Retina (tissue), 1 donor: ENCODE data around the gene BTBD19.
A peak's percentile ranks its signal among the peaks of the same experiment; 100 is the strongest.
"Not testable (repeated sequence)": the region's sequence is repeated elsewhere in the genome, so short reads cannot be mapped to it uniquely, and the experiment has no call there.

Source experiments
- DNase-seq: peaks from one replicate; pipeline ENCODE4 v3.0.0-alpha.2; 2016

BTBD19 gene

GRCh38 chr1:44788120-44788860, 20.0 kb upstream of the BTBD19 start, which contains the start of gene BEST4:
BEST4 (minus strand) TSS chr1:44788170; CDS start chr1:44787705, 465 bp downstream.
- DNase-seq: no peak

- DNase-seq: no peak
Measured at GRCh38 chr1:44790968-44791801, 17.1 kb upstream of the BTBD19 start.

GRCh38 chr1:44792736-44793502, 15.4 kb upstream of the BTBD19 start:
- DNase-seq: no peak

GRCh38 chr1:44797886-44798285, 10.4 kb upstream of the BTBD19 start:
- not testable (repeated sequence) for DNase-seq

GRCh38 chr1:44798481-44799365, 9.6 kb upstream of the BTBD19 start:
- DNase-seq: no peak

GRCh38 chr1:44799770-44800584, 8.3 kb upstream of the BTBD19 start, which contains the start of gene PLK3:
PLK3 (plus strand) TSS chr1:44800377; CDS start chr1:44800464, 87 bp downstream.
- peak; percentile 100 for DNase-seq

- no peak for DNase-seq
Measured at GRCh38 chr1:44801491-44802305, 6.6 kb upstream of the BTBD19 start.

GRCh38 chr1:44802306-44803061, 5.8 kb upstream of the BTBD19 start:
- peak; percentile 80 for DNase-seq

- DNase-seq: no peak
Measured at GRCh38 chr1:44803062-44803311, 5.3 kb upstream of the BTBD19 start.

GRCh38 chr1:44803312-44804095, 4.8 kb upstream of the BTBD19 start:
- DNase-seq: no peak

- no peak for DNase-seq
Measured at GRCh38 chr1:44805311-44806024, 2.9 kb upstream of the BTBD19 start.

- no peak for DNase-seq
Measured at GRCh38 chr1:44806025-44806703, 2.2 kb upstream of the BTBD19 start.

- DNase-seq: no peak
Measured at GRCh38 chr1:44806704-44807363, 1.5 kb upstream of the BTBD19 start, which contains the start of gene DYNLT4. DYNLT4 (minus strand) TSS chr1:44807351; CDS start chr1:44806668, 683 bp downstream.

GRCh38 chr1:44807364-44808062, 810 bp upstream of the BTBD19 start:
- DNase-seq: peak; percentile 59

- DNase-seq: no peak
Measured at GRCh38 chr1:44808938-44809917, 905 bp downstream of the BTBD19 start.
